HG03045 (cell line): ENCODE data around the gene GPR25.
"Not testable (repeated sequence)": the region's sequence is repeated elsewhere in the genome, so short reads cannot be mapped to it uniquely, and the experiment has no call there.

Experiments
- ATAC-seq: cut with Tn5 transposase; IDR thresholded peaks from one replicate; pipeline ENCODE4 v1.9.1; 2021; ENCODE audit warnings: mild to moderate bottlenecking, moderate library complexity; ENCODE audit not compliant: unreplicated experiment

Gene GPR25

DNA sequence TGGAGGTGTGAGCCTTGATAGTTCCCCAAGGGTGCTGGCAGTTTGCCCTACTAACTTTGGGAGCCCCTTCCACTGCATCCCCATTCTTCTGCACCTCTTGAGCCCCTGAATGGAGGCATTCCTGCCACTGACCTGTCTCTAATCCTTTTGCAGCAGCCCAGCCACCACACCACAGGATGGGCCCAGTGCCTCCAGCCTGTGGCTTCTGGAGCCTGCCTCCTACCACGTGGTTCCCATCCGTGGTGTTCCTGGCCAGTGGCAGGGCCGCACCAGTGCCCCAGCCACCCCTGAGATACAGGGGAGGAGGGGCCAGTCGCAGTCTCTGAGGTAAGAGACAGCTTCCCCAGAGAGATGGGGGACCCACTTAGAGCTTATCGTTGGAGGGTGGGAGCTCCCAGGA, 36.3 kb downstream of the GPR25 start:
- no peak for ATAC-seq

DNA sequence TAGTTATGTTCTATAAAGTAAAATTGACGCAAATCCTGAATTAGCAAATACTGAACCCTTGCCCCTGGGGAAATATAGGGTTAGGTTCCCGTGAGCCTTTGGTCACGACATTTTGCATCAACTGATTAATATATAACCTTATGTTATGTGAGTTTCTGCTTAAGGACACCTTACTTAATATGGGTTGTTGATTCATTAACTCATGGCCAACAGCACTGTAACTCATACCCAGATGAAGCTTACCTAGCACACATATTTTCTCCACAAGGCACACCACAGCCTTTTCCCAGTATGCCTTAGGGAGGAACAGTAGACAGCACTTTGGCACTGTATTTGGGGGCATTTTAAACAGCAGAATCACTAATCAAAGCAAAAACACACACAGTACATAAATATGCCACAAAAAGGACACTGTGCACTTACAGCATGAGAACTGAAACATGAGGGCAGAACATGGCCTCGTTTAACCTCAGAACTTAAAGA, 37.0 kb downstream of the GPR25 start:
- ATAC-seq, result no peak

DNA sequence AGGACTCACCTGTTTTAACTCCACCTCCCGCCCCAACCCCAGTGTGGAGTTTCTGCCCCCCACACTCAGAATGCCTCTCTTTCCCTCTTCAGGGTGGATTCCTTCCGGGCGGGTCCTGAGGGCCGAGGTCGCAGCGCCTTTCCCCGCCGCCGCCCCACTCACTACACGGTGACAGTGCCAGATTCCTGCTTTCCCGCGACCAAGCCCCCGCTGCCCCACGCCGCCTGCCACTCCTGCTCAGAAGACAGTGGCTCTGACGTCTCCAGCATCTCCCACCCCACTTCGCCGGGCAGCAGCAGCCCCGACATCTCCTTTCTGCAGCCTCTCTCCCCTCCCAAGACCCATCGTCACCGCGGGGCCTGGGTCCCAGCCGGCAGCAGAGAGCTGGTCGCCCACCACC, 38.6 kb downstream of the GPR25 start:
- no peak for ATAC-seq

DNA sequence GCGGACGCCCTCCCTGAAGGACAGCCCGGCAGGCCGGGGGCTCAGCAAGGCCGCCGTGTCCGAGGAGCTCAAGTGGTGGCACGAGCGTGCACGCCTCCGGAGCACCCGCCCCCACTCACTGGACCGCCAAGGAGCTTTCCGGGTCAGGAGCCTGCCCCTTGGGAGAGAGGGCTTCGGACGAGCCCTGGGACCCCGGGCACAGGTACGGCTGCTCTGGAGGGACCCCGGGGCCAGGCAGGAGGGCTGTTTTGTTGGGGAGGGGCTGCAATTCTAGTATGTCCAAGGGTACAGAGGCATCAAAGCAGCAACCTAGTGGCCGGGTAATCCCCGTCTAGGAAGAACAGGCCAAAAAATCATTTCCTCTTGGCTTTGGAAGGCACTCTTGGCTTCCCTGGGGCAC, 39.2 kb downstream of the GPR25 start:
- ATAC-seq, result not testable (repeated sequence)

DNA sequence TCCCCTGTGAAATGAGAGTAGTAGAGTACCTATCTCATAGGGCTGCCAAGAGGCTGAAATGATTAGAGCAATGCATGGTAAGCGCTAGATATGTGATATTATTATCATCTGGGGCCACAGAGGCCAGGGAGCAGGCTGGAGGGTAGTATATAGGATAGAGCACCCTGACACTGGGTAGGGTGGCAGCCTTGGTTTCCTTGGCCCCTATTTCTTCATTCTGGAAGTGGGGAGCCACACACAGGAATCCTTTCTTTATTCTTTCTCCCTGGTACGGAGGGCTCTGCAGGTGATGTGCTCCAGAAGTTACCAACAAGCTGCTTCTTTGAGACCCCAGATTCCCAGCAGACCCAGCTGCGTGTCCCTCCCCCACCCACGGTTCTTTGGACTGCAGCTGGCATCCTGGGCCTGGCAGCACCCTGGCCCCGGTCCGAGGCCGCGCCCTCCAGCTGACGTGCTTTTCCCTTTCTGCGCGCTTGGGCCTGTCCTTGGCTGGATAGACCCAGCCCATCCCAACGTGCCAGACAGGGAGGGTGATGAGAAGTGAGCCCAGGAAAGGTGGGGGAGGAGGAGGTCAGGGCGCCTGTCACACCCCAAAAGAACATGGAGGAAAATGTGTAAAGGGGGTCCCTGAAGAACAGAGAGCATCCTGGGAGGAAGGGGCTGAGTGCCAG, 40.1 kb downstream of the GPR25 start:
- no peak for ATAC-seq

DNA sequence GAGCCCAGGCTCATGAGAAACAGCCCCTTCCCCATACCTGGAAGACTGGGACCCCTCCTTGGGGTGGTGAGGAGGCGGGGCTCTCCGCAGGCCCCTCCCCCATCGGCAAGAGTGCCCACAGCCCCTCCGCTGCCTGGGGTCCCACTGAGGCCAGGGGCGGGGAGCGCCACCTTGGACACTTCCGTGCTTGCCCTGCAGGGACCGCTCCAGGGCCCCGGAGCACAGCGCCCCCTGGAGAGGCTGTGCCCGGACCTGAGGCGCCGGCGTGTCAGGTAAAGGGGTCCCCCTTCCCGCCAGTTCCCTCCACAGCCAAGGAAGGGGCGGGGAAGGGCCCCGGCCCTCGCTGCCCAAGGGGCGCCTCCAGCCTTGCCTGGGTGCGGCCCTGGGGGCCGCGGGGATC, 43.4 kb downstream of the GPR25 start:
- no peak for ATAC-seq

DNA sequence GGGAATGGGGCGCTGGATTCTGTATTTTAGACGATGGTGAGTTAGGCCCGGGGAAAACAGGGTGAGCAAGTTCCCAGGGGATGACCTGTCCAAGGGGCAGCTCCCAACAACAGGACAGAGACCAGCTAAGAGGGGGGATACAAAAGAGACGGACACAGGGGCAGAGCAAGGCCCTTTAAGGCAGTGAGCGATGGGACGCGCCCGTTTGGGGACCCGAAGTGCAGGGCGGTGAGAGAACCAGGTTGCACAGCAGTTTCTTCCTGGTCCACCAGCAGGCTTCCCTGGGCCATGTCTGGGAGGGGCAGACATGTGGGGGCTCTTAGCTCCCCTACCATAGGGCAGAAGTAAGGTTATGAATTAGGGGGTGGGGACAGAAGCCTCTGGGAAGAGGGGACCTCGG, 43.9 kb downstream of the GPR25 start:
- ATAC-seq, result no peak

DNA sequence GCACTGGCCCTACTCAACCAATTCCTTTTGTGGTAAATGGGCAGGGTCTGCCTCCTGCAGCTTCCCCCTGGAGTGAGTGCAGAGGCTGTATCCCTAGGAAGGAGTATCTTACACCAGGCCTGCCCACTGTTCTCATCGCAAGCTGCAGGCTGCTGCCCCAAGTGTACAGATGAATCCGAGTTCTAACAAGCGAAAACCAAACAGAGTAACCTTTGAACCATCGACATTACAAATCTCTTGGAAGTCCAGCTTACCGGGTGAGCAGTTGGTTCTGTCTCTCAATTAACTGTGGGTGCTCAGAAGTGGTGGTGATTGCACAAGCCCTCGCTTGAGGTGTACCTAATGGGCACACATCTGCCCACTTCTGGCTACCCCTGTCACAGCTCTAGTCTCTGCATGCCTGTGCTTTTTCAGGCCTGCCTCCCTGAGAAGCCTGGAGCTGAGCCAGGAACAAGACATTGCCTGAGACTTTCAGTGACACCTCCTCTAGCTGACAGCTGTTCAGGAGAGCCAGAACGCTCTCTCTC, 44.6 kb downstream of the GPR25 start:
- no peak for ATAC-seq

DNA sequence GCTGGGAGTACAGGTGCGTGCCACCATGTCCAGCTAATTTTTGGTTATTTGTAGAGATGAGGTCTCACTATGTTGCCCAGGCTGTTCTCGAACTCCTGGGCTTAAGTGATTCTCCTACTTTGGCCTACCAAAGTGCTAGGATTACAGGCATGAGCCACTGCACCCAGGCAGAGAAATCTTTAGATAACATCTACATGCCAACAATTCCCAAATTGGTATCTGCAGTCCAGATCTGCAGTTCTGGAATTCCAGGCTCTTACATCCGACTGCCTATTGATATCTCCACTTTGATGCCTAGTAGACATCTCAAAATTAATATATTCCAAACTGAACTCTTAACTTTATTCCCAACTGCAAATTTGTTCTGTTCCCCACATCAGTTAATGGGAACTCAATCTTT, 45.2 kb downstream of the GPR25 start:
- no peak for ATAC-seq

DNA sequence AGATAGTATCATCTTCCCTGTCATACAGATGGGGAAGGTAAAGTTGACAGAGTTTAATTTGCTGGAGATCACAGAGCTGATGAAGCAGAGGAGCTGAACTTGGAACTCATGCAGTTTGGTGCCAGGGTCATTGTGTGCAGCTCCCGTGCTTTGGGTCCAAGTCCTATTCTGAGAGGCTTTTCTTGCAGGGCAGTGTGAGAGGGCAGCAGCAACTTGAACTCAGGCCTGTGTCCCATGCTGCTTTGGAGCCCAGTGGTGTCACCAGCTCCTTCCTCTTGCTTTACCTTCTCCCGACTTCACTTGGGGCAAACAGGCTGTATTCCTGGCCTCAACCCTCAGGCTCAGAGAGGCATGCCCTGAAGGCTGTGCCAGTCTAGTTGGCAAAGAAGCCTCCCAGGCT, 46.6 kb downstream of the GPR25 start:
- ATAC-seq, result no peak

DNA sequence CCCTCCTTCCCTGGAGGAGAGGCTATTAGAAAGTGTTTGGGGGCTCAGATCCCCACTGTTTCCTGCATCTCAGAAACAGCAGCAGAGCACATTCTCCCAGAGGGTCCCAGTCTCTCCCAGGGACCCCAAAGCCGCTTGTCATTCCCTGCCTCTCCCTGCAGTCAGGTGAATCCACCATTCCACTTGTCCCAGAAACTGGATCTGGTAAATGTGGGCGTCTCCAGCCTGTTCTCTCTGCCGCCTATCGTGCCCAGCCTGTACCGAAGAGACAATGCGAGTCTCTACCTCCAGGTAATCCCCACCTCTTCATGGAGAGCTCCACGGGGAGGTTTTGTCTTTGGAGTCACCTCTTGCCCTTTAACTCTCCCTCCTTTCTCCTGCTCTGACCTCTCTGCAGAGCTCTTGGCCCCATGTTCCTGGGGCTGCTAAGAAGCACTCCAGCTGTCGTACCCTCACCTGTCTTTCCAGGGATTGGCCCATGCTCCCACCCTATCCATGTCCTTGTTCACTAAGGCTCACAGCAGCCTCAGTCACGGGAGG, 48.9 kb downstream of the GPR25 start:
- no peak for ATAC-seq

DNA sequence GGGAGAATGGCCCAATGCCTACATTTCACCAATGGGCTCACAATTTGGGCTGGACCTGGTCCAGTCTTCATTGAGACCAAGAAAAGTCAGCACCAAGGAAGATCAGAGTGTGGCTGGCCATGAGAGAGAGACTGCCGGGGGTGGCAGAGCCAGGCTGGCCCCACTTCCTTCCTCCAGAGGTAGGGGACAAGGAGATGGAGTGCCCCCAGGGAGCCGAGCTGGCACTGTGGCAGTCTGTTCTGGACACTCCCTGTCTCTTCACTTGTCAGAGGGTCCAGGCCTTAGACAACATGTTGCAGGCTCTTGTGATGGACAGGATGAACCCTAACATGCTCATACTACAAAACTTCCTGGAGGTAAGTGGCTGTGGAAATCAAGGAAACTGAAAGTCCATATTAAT, 49.6 kb downstream of the GPR25 start:
- ATAC-seq, result no peak

DNA sequence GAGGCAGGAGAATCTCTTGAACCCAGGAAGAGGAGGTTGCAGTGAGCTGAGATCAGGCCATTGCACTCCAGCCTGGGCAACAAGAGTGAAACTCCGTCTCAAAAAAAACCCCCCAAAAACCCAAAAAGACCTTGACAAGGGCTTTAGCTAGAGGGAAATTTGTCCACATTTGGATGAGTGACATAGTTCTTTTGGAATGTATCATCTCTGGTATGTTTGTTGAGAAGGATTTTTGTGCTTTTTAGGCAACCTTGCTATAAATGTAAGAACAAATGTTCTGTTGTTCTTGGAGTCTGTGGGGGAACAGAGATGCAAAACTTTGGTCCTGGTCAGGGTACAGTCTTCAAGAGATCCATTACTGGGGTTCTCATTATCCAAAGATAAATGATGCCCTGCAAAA, 50.8 kb downstream of the GPR25 start:
- ATAC-seq, result no peak
